ENCODE measurements around the gene AHRR. TPM values are rescaled to one million over a fixed set of nuclear protein-coding genes. Genes with fewer than 3 reads are reported as not detected.
"Not testable (repeated sequence)": the region's sequence is repeated elsewhere in the genome, so short reads cannot be mapped to it uniquely, and the experiment has no call there.

AHRR gene
- total RNA-seq, 1 donor = 0.31 TPM

DNA sequence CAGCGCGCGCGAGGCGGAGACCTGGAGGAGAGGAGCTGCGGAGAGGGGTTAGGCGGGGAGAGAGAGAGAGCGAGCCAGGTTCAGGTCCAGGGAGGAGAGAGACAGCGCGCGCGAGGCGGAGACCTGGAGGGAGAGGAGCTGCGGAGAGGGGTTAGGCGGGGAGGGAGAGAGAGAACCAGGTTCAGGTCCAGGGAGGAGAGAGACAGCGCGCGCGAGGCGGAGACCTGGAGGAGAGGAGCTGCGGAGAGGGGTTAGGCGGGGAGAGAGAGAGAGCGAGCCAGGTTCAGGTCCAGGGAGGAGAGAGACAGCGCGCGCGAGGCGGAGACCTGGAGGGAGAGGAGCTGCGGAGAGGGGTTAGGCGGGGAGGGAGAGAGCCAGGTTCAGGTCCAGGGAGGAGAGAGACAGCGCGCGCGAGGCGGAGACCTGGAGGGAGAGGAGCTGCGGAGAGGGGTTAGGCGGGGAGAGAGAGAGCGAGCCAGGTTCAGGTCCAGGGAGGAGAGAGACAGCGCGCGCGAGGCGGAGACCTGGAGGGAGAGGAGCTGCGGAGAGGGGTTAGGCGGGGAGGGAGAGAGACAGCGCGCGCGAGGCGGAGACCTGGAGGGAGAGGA is 152.8 kb downstream of the AHRR start:
- H3K4me1 ChIP-seq (ENCODE audit: insufficient read depth, low read length) = peaks cover 34% of the 10 kb centered on the region
- not testable (repeated sequence) for H3K9me3 ChIP-seq (ENCODE audit: low read depth, low read length); H3K4me3 ChIP-seq (ENCODE audit: low read length); H3K27me3 ChIP-seq (ENCODE audit: insufficient read depth, low read length)

DNA sequence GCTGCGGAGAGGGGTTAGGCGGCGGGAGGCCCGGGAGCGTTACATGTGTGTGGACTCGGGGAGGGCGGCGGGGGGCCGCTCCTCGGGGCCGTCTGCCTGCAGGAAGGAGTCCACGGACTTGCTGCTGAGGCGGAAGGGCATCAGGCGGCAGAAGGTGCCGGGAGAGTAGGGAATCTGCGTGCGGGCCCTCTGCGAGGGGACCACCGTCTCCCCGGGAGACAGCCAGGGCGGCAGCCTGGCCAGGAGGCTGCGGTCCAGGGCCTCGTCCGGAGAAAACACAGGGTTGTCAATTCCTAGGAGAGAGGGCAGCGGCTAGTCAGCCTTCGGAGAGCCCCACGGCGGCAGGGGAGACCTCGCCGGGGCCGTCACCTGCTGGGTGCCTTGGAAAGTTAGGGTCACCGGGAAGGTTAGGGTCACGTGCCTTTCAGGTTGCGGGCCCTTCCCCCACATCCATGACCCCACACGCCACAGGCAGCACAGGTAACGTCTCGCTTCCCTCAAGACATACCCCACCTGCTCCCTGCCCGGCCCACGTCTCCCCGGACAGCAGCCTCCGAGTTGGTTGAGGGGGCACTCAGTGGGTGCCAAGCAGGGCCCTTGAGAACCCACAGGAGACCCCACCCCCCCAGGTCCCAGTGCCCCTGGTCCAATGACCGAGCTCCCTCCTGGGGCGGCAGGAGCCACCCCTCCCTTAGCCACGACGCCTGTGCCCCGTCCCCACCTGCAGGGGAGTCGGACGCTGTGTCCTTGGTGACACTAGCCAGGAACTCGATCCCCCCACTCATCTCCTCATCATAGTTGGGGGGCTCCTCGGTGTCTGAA is 153.5 kb downstream of the AHRR start:
- H3K4me3 ChIP-seq (ENCODE audit: low read length) = no peak overlapping the region
- H3K27me3 ChIP-seq (ENCODE audit: insufficient read depth, low read length) = peaks cover 7% of the 10 kb centered on the region
- H3K4me1 ChIP-seq (ENCODE audit: insufficient read depth, low read length) = peaks cover 34% of the 10 kb centered on the region
- H3K9me3 ChIP-seq (ENCODE audit: low read depth, low read length) = no peaks in the 10 kb centered on the region

DNA sequence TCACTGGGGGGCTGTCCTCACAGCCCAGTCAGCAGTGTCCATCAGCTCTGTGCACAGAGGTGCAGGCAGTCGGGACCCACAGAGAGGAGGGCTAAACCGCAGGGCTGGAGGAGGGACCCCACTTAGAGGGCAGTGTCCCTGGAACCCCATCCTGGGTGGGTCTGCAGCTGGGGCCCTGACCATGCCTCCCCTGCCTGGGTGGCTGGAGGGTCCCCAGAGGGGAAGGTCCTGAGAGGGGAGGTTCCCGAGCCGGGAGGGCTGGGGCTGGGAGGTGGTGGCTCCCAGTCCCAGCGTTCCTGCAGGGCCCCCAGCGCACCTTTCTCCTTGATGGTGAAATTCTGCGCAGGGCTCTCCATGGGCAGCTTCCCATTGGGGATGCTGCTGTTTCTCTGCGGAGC is 154.2 kb downstream of the AHRR start:
- Histone ChIP-seq H3K4me1 (ENCODE audit: insufficient read depth, low read length) (peaks cover 34% of the 10 kb centered on the region), H3K27me3 (ENCODE audit: insufficient read depth, low read length) (peaks cover 7% of the 10 kb centered on the region), H3K9me3 (ENCODE audit: low read depth, low read length) (no peaks in the 10 kb centered on the region)

DNA sequence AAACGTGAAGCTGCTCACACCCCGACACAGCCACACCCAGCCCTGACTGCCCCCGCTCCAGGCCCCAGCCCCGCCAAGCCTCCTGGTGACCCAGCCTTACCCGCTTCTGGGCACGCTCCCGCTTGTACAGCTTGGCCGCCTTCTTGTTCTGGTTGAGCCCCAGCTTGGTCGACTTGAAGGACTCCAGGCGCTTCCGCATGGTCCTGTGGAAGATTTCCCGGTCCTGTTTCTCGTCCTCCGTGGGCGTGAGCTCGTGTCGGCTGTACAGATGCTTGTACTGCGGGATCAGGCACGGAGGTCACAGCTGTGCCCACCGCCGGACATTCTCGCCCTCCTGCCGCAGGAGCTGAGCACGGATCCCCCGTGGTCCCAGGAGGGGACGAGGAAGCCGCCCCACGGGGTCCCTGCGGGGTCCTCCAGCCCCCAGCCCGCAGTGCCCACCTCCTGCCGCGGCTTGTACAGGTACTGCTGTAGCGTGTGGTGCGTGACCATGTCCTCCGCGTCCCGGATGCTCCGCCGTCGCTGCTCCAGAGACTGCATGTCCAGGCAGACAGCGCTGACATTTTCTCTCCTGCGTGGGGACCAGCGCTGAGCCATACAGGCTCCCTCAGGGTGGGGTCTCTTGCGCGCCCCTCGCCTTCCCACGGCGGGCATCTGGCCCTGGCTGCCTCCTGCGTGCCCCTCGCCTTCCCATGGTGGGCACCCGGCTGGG is 154.7 kb downstream of the AHRR start:
- no peaks in the 10 kb centered on the region for H3K9me3 ChIP-seq (ENCODE audit: low read depth, low read length)
- H3K4me1 ChIP-seq (ENCODE audit: insufficient read depth, low read length) = peaks cover 29% of the 10 kb centered on the region
- H3K4me3 ChIP-seq (ENCODE audit: low read length) = no peak overlapping the region
- peaks cover 7% of the 10 kb centered on the region for H3K27me3 ChIP-seq (ENCODE audit: insufficient read depth, low read length)

More for the DNA sequence above, 154.2 kb downstream of the AHRR start:
- no peak overlapping the region for H3K4me3 ChIP-seq (ENCODE audit: low read length)

DNA sequence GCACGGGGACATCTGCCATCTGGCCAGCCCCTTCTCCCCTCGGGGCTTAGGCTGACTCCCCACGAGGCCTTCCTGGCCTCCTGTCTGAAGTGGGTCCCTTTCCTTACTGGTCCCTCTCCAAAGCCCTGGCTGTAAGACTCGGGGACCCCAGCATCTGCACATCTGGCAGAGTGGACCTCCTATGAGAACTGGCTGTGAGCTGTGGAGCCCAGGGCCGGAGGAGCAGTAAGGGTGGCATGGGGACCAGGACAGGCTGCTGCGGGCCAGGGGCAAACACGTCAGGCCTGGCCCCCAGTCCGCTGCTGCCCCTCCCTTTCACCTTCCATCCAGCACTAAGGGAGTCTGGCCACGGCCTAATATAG is 155.3 kb downstream of the AHRR start:
- Histone ChIP-seq H3K4me3 (ENCODE audit: low read length) (no peak overlapping the region), H3K9me3 (ENCODE audit: low read depth, low read length) (no peaks in the 10 kb centered on the region), H3K4me1 (ENCODE audit: insufficient read depth, low read length) (peaks cover 23% of the 10 kb centered on the region), H3K27me3 (ENCODE audit: insufficient read depth, low read length) (peaks cover 7% of the 10 kb centered on the region)

- Histone ChIP-seq H3K4me1 (ENCODE audit: insufficient read depth, low read length) (peaks cover 19% of the 10 kb centered on the region), H3K4me3 (ENCODE audit: low read length) (no peak overlapping the region), H3K27me3 (ENCODE audit: insufficient read depth, low read length) (peaks cover 7% of the 10 kb centered on the region), H3K9me3 (ENCODE audit: low read depth, low read length) (no peaks in the 10 kb centered on the region)
These were observed 155.7 kb downstream of the AHRR start for GRCh38 chr5:477247-477646.

GRCh38 chr5:477871-478270 is 156.4 kb downstream of the AHRR start:
- Histone ChIP-seq H3K4me1 (ENCODE audit: insufficient read depth, low read length) (peaks cover 14% of the 10 kb centered on the region), H3K4me3 (ENCODE audit: low read length) (no peak overlapping the region), H3K9me3 (ENCODE audit: low read depth, low read length) (no peaks in the 10 kb centered on the region), H3K27me3 (ENCODE audit: insufficient read depth, low read length) (peaks cover 7% of the 10 kb centered on the region)

GRCh38 chr5:478369-478981 is 157.0 kb downstream of the AHRR start:
- H3K27me3 ChIP-seq (ENCODE audit: insufficient read depth, low read length) = peaks cover 9% of the 10 kb centered on the region
- no peaks in the 10 kb centered on the region for H3K9me3 ChIP-seq (ENCODE audit: low read depth, low read length)
- H3K4me3 ChIP-seq (ENCODE audit: low read length) = no peak overlapping the region
- H3K4me1 ChIP-seq (ENCODE audit: insufficient read depth, low read length) = peaks cover 15% of the 10 kb centered on the region

GRCh38 chr5:478982-479535 is 157.5 kb downstream of the AHRR start:
- Histone ChIP-seq H3K4me3 (ENCODE audit: low read length) (no peak overlapping the region), H3K4me1 (ENCODE audit: insufficient read depth, low read length) (peaks cover 12% of the 10 kb centered on the region), H3K27me3 (ENCODE audit: insufficient read depth, low read length) (peaks cover 12% of the 10 kb centered on the region), H3K9me3 (ENCODE audit: low read depth, low read length) (no peaks in the 10 kb centered on the region)

- Histone ChIP-seq H3K4me3 (ENCODE audit: low read length) (no peak overlapping the region), H3K27me3 (ENCODE audit: insufficient read depth, low read length) (peaks cover 12% of the 10 kb centered on the region), H3K4me1 (ENCODE audit: insufficient read depth, low read length) (peaks cover 10% of the 10 kb centered on the region), H3K9me3 (ENCODE audit: low read depth, low read length) (no peaks in the 10 kb centered on the region)
These were observed 158.2 kb downstream of the AHRR start for GRCh38 chr5:479566-480319.

DNA sequence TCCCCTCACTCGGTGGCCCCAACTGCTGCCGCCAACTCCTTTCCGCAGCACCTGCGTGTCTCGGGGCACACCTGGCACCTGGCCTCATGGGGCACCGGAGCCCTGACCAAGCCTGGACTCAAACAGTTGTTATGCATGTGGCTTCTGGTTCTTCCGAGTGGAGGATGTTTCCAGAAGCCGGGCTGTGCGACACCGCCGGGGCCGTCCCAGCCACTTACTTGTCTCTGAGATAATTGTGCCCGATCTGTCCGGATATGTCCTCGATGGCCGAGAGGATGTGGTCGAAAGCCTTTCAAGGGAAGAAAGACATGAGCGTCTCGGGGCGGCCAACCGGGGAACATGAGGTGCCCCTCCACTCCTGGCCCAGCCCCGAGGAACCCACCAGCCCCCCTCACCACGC is 159.8 kb downstream of the AHRR start:
- H3K27me3 ChIP-seq (ENCODE audit: insufficient read depth, low read length) = peaks cover 5% of the 10 kb centered on the region
- H3K4me3 ChIP-seq (ENCODE audit: low read length) = no peak overlapping the region
- H3K9me3 ChIP-seq (ENCODE audit: low read depth, low read length) = no peaks in the 10 kb centered on the region
- peaks cover 12% of the 10 kb centered on the region for H3K4me1 ChIP-seq (ENCODE audit: insufficient read depth, low read length)

GRCh38 chr5:482021-482420 is 160.5 kb downstream of the AHRR start:
- H3K27me3 ChIP-seq (ENCODE audit: insufficient read depth, low read length) = peaks cover 5% of the 10 kb centered on the region
- H3K4me1 ChIP-seq (ENCODE audit: insufficient read depth, low read length) = peaks cover 12% of the 10 kb centered on the region
- no peaks in the 10 kb centered on the region for H3K9me3 ChIP-seq (ENCODE audit: low read depth, low read length)
- H3K4me3 ChIP-seq (ENCODE audit: low read length) = no peak overlapping the region

- no peaks in the 10 kb centered on the region for H3K9me3 ChIP-seq (ENCODE audit: low read depth, low read length)
- H3K4me3 ChIP-seq (ENCODE audit: low read length) = no peak overlapping the region
- peaks cover 12% of the 10 kb centered on the region for H3K4me1 ChIP-seq (ENCODE audit: insufficient read depth, low read length)
- peaks cover 5% of the 10 kb centered on the region for H3K27me3 ChIP-seq (ENCODE audit: insufficient read depth, low read length)
These were observed 161.0 kb downstream of the AHRR start for GRCh38 chr5:482506-482905.

- Histone ChIP-seq H3K4me3 (ENCODE audit: low read length) (no peak overlapping the region), H3K27me3 (ENCODE audit: insufficient read depth, low read length) (peaks cover 5% of the 10 kb centered on the region), H3K9me3 (ENCODE audit: low read depth, low read length) (no peaks in the 10 kb centered on the region), H3K4me1 (ENCODE audit: insufficient read depth, low read length) (peaks cover 12% of the 10 kb centered on the region)
These were observed 161.5 kb downstream of the AHRR start for GRCh38 chr5:483011-483410.

All from mononuclear cell (primary cell).